HG02759 (cell line): ENCODE results near the gene GOLPH3L.
"Not testable (repeated sequence)": the region's sequence is repeated elsewhere in the genome, so short reads cannot be mapped to it uniquely, and the experiment has no call there.

Experiments used
- ATAC-seq: cut with Tn5 transposase; IDR thresholded peaks from one replicate; pipeline ENCODE4 v1.9.1; 2021; ENCODE audit warnings: mild to moderate bottlenecking, moderate library complexity; ENCODE audit not compliant: unreplicated experiment

GOLPH3L gene

DNA sequence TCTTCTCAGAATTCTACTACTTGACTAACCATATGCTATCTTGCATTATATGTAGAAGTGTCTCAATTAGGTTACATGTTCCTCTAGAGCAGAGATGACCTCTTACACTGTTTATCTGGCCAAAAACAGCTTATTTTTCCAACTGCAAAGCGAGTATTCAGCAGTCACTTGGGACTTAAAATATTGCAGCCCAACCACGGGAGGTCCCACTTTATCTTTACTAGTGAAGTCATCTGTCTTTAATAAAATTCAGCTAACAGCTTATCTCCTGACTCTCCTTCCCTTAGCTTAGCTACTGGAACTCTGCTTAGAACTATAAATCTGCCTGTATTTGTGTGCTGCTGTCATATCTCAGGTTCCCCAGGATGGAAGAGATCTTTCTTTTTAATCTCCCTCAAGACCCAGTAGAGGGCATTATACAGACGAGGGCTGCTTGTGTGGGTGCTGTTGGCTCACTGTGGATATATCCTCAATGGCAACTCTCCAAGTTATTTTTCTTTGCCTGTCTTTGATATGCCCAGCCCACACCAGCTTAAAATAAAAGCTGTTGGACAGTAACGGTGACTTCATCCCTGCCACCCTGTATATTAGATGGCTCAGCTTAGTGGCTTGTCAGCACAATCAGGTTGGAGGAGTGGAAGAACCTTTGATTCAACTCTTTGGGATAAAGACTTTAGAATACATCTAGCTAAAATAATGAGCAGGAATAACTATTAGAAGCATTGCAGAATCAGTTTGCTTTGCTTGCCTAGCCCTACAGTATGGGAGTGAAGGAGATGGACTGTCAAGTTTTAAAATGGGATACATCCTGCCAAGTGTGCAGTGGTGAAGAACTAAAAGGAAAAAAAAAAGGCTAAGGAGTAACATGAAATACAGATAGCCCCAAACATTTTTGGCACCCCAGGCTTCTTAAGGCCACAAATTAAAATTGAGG is 77.1 kb downstream of the GOLPH3L start:
- ATAC-seq, result no peak

DNA sequence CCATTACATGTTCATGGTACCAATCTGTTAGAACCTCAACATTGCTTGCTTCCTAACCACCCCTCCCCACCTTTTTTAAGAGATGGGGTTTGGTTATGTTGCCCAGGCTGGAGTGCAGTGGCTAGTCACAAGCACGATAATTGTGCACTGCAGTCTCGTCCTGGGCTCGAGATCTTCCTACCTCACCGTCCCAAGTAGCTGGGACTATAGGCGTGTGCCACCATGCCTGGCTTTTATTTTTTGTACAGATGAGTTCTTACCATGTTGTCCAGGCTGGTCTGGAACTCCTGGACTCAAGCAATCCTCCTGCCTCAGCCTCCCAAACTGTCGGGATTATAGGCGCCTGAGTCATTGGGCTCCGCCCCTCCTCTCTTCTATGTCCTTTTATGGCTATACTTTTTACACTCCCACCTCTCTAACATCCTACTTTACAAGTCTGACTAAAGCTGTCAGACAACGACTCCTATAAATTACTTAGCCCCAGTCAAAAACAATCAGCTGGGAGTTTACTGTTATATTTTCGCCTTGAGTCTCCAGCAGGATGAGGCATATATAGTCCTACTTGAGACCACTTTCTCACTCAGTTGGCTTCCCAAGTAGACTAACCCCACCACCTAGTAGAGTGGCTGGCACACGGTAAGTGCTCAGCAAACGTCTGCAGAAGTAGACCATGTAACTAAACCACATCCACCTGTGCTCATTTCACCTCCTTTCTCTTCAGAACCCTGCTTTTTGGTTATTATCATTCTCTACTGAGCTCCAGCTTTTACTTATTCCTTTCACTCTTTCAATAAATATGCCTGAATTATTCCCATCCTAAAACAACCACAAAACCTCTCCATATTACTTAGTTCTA is 81.4 kb downstream of the GOLPH3L start:
- no peak for ATAC-seq

DNA sequence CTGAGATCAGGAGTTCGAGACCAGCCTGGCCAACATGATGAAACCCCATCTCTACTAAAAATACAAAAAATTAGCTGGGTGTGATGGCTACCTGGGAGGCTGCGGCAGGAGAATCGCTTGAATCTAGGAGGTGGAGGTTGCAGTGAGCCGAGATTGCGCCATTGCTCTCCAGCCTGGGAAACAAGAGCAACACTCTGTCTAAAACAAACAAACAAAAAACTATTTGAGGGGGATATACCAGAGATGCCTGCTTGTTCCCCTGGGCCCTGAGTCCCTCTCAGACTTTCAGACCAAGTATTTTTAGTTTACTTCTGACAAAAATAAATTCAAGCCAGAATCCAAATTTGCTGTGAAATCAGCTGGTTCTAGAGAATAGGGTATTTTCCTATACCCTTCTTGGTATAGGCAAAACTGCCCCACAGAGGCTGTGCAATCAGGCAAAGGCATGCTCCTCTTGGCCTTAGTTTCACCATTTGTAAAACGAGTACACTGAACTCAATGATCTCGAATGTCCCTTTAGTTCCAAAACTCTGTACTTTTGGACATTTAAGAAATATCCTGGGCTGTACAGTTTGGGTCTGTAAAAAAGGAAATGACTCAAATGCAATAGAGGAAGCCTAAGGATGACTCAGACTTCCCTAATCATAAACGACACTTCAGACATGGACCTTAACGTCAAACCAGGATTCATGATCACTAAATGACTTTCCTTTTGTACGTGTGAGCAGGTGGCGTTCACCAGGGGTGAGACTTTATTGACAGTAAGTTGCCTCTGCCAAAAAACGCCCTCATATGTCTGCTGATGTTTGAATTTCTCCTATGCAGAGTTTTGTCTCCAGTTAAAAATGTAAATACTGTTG is 83.7 kb downstream of the GOLPH3L start:
- peak; percentile 51 for ATAC-seq

DNA sequence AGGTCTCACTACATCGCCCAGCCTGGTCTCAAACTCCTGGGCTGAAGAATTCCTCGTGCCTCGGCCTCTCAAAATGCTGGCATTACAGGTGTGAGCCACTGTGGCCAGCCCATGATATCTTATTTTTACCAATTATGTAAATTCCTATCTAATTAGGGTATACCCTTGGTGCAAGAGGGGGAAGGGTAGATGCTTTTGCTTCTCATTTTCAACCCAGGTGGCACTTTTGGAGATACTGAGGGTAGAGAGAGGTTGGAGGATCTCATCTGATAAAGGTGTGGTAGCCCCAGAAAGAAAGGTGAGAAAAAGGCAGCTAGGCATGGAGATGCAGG is 85.0 kb downstream of the GOLPH3L start:
- no peak for ATAC-seq

DNA sequence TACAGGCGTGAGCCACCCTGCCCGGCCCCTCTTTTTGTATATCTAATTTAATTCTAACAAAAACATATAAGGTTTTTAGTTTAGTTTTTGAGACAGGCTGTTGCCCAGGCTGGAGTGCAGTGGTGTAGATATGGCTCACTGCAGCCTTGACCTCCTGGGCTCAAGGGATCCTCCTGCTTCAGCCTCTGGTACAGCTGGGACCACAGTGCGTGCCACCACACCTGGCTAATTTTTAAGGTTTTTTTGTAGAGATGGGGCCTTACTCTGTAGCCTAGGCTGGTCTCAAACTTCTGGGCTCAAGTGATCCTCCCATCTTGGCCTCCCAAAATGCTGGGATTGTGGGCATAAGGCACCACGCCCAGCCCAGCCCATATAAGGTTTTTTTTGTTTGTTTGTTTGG is 86.4 kb downstream of the GOLPH3L start:
- ATAC-seq, result no peak

DNA sequence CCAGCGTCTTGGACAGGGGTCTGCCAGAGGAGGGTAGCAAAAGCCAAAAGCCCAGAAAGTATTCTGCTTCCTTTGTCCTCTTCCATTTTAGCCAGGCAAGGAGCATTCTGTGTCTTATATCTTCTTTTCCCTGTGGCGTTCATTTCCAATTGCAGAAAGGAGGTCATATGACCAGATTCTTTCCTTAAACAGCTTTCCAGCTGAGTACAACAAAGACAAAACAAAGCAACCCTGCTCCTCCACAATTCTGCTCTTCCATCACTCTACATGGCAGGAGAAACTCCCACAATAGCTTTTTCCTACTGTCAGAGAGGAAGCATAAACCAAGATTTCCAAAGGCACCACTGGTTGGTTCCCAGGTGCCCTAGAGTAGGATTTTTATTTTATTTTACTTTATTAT is 87.2 kb downstream of the GOLPH3L start:
- ATAC-seq, result no peak

DNA sequence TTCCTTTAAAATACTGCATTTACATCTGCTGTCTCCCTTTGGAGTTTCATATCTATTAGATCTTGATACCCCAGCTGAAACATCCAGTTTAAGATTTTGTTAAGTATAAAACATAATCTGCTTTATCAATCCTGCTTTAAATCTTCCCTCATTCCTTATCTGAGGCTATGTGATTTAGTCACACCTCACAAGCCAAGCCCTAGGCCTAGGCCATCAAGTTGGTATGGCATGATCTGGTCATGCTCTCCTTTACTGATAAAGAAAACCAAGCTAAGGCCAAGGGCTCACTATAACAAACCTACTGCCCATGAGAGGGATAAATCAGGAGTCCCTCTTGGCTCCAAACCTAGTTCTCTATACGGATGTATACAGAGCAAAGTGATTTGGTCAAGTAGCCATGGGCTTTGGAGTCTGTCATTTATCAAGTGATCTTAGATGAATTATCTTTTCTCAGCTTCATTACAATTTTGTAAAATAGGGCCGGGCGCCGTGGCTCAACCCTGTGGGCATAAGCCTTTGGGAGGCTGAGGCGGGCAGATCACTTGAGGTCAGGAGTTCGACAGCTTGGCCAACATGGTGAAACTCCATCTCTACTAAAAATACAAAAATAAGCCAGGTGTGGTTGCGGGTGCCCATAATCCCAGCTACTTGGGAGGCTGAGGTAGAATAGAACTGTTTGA is 90.4 kb downstream of the GOLPH3L start:
- no peak for ATAC-seq

DNA sequence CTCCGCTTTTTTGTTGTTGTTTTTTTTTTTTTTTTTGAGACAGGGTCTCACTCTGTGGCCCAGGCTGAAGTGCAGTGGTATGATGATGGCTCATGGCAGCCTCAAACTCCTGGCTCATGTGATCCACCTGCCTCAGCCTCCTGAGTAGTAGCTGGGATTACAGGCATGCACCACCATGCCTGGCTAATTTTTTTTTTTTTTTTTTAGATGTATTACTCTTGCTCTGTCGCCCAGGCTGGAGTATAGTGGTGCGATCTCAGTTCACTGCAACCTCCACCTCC is 91.6 kb downstream of the GOLPH3L start:
- not testable (repeated sequence) for ATAC-seq

DNA sequence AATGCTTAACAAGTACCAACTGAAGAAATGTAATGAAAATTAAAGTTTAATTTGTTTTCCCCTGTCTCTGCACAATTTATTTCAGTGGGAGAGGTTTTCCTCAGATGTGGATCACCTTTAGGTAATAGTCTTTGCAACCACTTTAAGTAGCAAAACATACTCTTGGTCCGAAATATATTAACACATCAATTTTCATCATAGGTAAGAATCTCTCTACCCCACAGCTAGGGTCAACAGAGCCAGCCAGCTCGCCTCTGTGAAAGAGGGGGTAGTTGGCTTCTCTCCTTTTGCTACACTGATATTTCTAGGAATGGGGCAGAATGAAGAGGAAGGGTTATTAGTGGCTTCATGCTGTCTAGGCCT is 92.7 kb downstream of the GOLPH3L start:
- ATAC-seq, result no peak

DNA sequence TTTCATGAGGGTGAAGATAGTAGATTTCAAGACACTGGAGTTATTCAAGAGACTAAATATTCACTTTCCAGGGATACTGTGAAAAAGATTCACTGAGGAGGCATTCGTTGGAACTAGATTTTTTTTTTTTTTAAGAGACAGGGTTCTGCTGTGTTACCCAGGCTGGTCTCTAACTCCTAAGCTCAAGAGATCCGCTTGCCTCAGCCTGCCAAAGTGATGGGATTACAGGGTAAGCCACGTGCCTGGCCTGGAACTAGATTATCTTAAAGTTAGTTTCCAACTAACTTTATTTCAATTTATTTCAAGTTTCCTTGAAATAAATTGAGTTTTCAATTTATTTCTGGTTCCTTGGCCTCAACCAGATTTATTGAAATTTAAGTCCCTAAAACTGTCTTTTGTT is 93.2 kb downstream of the GOLPH3L start:
- no peak for ATAC-seq

DNA sequence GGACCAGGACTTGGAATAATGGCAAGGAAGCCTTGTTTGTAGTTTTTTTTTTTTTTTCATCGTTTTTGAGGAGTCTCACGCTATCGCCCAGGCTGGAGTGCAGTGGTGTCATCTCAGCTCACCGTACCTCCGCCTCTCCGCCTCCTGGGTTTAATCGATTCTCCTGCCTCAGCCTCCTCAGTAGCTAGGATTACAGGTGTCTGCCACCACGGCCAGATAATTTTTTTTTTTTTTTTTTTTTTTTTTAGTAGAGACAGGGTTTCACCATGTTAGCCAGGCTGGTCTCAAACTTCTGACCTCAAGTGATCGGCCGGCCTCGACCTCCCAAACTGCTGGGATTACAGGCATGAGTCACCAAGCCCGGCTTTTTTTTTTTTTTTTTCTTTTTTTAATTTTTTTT is 94.6 kb downstream of the GOLPH3L start:
- ATAC-seq, result not testable (repeated sequence)

DNA sequence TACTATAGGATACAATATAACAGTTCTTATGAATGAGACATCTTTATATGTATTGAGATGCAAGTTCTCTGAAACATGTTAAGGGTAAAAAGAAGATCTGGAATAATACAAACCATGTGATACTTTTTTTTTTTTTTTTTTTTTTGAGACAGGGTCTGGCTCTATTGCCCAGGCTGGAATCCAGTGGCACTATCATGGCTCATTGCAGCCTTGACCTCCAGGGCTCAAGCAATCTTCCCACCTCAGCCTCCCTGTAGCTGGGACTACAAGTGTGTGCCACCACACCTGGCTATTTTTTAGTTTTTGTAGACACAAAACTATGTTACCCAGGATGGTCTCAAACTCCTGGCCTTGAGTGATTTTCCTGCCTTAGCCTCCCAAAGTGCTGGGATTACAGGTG is 95.4 kb downstream of the GOLPH3L start:
- no peak for ATAC-seq

DNA sequence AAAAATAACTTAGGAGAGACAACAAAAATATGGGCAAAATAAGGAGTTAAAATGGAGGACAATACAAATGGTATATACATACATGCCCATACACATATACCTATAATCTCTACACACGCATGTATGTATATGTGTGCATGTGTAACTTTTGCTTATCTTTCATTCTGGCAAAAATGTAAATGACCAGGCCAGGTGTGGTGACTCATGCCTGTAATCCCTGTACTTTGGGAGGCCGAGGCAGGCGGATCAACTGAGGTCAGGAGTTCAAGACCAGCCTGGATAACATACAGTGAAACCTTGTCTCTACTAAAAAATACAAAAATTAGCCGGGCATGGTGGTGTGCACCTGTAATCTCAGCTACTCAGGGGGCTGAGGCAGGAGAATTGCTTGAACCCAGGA is 98.6 kb downstream of the GOLPH3L start:
- ATAC-seq, result not testable (repeated sequence)

DNA sequence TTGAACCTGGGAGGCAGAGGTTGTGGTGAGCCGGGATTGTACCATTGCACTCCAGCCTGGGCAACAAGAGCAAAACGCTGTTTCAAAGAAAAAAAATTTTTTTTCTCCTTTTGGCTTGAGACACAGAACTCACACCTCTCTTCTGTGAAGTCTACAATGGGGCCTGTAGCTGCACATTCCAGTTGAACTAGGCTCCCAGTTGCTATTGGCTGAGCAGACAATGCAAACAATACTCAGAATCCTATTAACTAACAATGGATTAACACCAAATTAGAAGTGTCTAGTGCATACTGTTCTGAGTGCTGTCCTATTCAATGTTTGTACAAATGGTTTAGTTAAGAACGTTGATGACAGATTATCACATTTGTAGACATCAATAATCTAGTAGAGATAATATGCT is 100.0 kb downstream of the GOLPH3L start:
- ATAC-seq, result no peak
